ENCODE results near the gene ELOVL3. TPM values are rescaled to one million over a fixed set of nuclear protein-coding genes. Genes with fewer than 3 reads are reported as not detected.

Gene ELOVL3
- total RNA-seq, 1 donor from 2014 or later = not detected

GRCh38 chr10:102233997-102234396, 7.9 kb downstream of the ELOVL3 start:
- ATAC-seq (ENCODE audit: low read depth) (no peak), DNase-seq (no peak)
- Mint-ChIP-seq H3K27me3 (peaks cover 40% of the 10 kb centered on the region), H3K27ac (no peak overlapping the region), H3K36me3 (ENCODE audit: low read depth) (no peaks in the 10 kb centered on the region), H3K4me1 (peaks cover 13% of the 10 kb centered on the region), H3K9me3 (no peaks in the 10 kb centered on the region), H3K4me3 (no peak overlapping the region)
- TF ChIP-seq CTCF (IDR thresholded peaks at IDR 0.05) = no peak
- ChIA-PET POLR2A (interaction anchor here (0.6 to 0.8 kb wide), 2 partner anchors 160 to 219 kb away, joined by 3 to 4 read pairs; no protein-coding TSS in a partner anchor), CTCF (interaction anchor here (0.6 to 7.0 kb wide), 2 partner anchors 117 to 1674 kb away, joined by 3 to 232 read pairs; no protein-coding TSS in a partner anchor)
- intact Hi-C loops (cut with micrococcal nuclease) = loop anchor here (1.0 kb wide), 1 partner anchor 267 kb away; no protein-coding TSS in a partner anchor

- Mint-ChIP-seq H3K4me3 (no peak overlapping the region), H3K36me3 (ENCODE audit: low read depth) (no peaks in the 10 kb centered on the region), H3K9me3 (no peaks in the 10 kb centered on the region), H3K4me1 (peaks cover 8% of the 10 kb centered on the region), H3K27me3 (peaks cover 29% of the 10 kb centered on the region), H3K27ac (no peak overlapping the region)
- intact Hi-C loops (cut with micrococcal nuclease) = no loop called here
- no peak for TF ChIP-seq CTCF (IDR thresholded peaks at IDR 0.05)
- CTCF ChIA-PET = interaction anchor here (2.8 kb wide), 1 partner anchor 117 kb away, joined by 8 read pairs; no protein-coding TSS in a partner anchor
- ATAC-seq (ENCODE audit: low read depth) = no peak
- POLR2A ChIA-PET = no interaction called here
- DNase-seq = no peak
Measured at GRCh38 chr10:102234888-102235597, 8.9 kb downstream of the ELOVL3 start.

- Mint-ChIP-seq H3K9me3 (no peaks in the 10 kb centered on the region), H3K4me3 (no peak overlapping the region), H3K4me1 (peaks cover 8% of the 10 kb centered on the region), H3K27ac (no peak overlapping the region), H3K27me3 (peaks cover 34% of the 10 kb centered on the region), H3K36me3 (ENCODE audit: low read depth) (no peaks in the 10 kb centered on the region)
- POLR2A ChIA-PET = no interaction called here
- ATAC-seq (ENCODE audit: low read depth) (no peak), DNase-seq (no peak)
- intact Hi-C loops (cut with micrococcal nuclease) = no loop called here
- TF ChIP-seq CTCF (IDR thresholded peaks at IDR 0.05) = no peak
- CTCF ChIA-PET = interaction anchor here (2.8 kb wide), 1 partner anchor 117 kb away, joined by 8 read pairs; no protein-coding TSS in a partner anchor
Measured at GRCh38 chr10:102235598-102235920, 9.5 kb downstream of the ELOVL3 start.

GRCh38 chr10:102236006-102236405, 9.9 kb downstream of the ELOVL3 start:
- ChIA-PET CTCF (interaction anchor here (2.8 kb wide), 1 partner anchor 116 kb away, joined by 8 read pairs; no protein-coding TSS in a partner anchor), POLR2A (interaction anchor here (1.2 kb wide), 1 partner anchor 9 kb away, joined by 4 read pairs; the partner anchor contains the start of gene GBF1)
- H3K36me3 Mint-ChIP-seq (ENCODE audit: low read depth) = no peaks in the 10 kb centered on the region
- no peak for TF ChIP-seq CTCF (IDR thresholded peaks at IDR 0.05)
- DNase-seq (no peak), ATAC-seq (ENCODE audit: low read depth) (no peak)
- peaks cover 9% of the 10 kb centered on the region for H3K4me1 Mint-ChIP-seq
- intact Hi-C loops (cut with micrococcal nuclease) = no loop called here
- H3K27me3 Mint-ChIP-seq = peaks cover 36% of the 10 kb centered on the region
- no peak overlapping the region for H3K27ac Mint-ChIP-seq
- H3K4me3 Mint-ChIP-seq = no peak overlapping the region
- no peaks in the 10 kb centered on the region for H3K9me3 Mint-ChIP-seq

GRCh38 chr10:102237711-102238252, 11.7 kb downstream of the ELOVL3 start:
- ChIA-PET POLR2A (interaction anchor here (0.6 kb wide), 1 partner anchor 124 kb away, joined by 4 read pairs; no protein-coding TSS in a partner anchor), CTCF (interaction anchor here (2.8 kb wide), 1 partner anchor 115 kb away, joined by 8 read pairs; no protein-coding TSS in a partner anchor)
- Mint-ChIP-seq H3K4me1 (peaks cover 15% of the 10 kb centered on the region), H3K27me3 (peaks cover 45% of the 10 kb centered on the region), H3K36me3 (ENCODE audit: low read depth) (no peaks in the 10 kb centered on the region), H3K27ac (no peak overlapping the region), H3K4me3 (no peak overlapping the region), H3K9me3 (no peaks in the 10 kb centered on the region)
- DNase-seq (no peak), ATAC-seq (ENCODE audit: low read depth) (no peak)
- intact Hi-C loops (cut with micrococcal nuclease) = no loop called here
- no peak for TF ChIP-seq CTCF (IDR thresholded peaks at IDR 0.05)
